Activated naive CD4-positive, alpha-beta T cell treated with anti-CD3 and anti-CD28 coated beads, Interleukin-2, amount 50 U/mL, for 24 hours (primary cell): ENCODE measurements around the gene MAP1B.

Experiments
- H3K27ac Mint-ChIP-seq: one replicate; pipeline ENCODE4 v1.8.0; 2021; ENCODE audit warnings: mild to moderate bottlenecking, mixed read lengths
- H3K27me3 Mint-ChIP-seq: one replicate; pipeline ENCODE4 v1.8.0; 2021; ENCODE audit warnings: mixed read lengths
- H3K36me3 Mint-ChIP-seq: one replicate; pipeline ENCODE4 v1.8.0; 2021; ENCODE audit warnings: mixed read lengths
- H3K4me1 Mint-ChIP-seq: one replicate; pipeline ENCODE4 v1.8.0; 2021; ENCODE audit warnings: mixed read lengths
- H3K4me3 Mint-ChIP-seq: one replicate; pipeline ENCODE4 v1.8.0; 2021; ENCODE audit warnings: mild to moderate bottlenecking, mixed read lengths
- H3K9me3 Mint-ChIP-seq: one replicate; pipeline ENCODE4 v1.8.0; 2021; ENCODE audit warnings: mixed read lengths

MAP1B gene

DNA sequence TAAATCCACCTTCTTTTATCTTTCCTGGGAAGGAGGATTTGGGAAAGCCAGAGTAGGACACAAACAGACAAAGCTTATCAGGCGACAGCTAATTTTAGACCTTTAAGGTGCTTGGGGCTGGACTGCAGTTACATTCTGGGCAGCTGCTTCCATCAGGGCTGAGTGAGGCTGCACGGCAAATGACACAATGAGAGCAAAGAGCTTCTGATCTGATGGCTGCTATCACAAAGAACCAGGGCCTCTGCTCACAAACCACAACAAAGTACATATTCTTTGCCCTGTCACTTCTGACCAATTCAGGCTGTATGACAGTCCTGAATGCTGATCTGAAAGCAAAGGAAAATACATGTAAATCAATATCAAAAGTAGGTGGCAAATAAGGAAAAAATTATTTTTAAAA, 119.7 kb downstream of the MAP1B start:
- Mint-ChIP-seq H3K36me3 (peaks cover 30% of the 10 kb centered on the region), H3K4me3 (no peak overlapping the region), H3K4me1 (peaks cover 15% of the 10 kb centered on the region), H3K27me3 (no peaks in the 10 kb centered on the region), H3K9me3 (no peaks in the 10 kb centered on the region), H3K27ac (no peak overlapping the region)

DNA sequence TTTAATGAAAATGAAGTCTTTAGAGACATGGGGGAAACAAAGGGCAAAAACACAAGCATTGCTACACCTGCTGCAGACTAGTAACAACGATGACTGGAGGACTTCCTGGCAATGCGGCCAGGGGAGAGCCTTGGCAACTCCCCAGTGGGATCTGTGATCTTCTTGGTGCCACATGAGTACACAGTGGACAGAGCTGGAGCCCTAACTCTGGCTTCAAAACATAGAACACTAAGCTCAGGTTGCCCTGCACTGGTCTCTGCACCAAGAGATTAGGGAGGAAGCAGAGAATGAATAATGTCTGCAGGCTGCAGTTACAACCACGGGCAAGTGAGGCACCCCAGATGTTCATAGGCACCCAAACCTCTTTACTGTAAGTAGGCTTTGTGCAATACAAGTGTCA, 121.7 kb downstream of the MAP1B start:
- H3K27ac Mint-ChIP-seq = no peak overlapping the region
- no peaks in the 10 kb centered on the region for H3K27me3 Mint-ChIP-seq
- no peak overlapping the region for H3K4me3 Mint-ChIP-seq
- H3K36me3 Mint-ChIP-seq = peaks cover 22% of the 10 kb centered on the region
- H3K4me1 Mint-ChIP-seq = peaks cover 30% of the 10 kb centered on the region
- H3K9me3 Mint-ChIP-seq = no peaks in the 10 kb centered on the region

DNA sequence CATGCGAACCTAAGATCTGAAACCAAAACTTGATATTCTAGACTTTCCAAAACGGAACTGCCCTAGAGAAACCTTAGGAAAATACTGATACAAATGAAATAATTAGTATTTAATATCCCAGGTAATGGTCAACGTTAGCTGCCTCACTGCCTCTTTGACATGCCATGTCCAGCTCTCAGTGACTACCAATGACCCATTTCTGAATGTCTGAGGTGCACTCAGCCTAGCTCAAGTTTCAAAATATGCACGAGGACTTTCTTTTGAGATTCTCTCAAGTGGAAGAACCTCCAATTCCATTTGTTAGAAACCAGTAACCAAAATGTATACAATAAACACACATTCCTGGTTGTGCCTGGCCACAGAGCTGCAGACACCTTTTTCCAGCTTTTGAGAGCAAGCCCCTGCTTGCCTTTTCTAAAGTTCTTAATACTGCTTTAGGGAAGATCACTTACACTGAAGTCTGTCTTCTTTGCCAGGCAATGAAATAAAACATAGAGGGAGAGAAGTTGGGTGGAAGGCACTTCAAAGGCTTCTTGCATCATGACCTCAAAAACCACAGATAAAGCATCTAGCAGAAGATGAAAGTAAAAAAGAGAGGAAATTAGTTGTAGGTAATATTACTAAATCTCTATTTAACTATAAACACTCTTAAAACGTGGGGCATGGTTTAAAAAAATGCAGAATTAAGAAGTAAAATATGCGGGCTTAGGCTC, 124.9 kb downstream of the MAP1B start:
- Mint-ChIP-seq H3K4me3 (peak overlapping the region; percentile 54), H3K36me3 (peaks cover 29% of the 10 kb centered on the region), H3K27me3 (no peaks in the 10 kb centered on the region), H3K27ac (peak overlapping the region; percentile 31), H3K4me1 (peaks cover 58% of the 10 kb centered on the region), H3K9me3 (no peaks in the 10 kb centered on the region)

DNA sequence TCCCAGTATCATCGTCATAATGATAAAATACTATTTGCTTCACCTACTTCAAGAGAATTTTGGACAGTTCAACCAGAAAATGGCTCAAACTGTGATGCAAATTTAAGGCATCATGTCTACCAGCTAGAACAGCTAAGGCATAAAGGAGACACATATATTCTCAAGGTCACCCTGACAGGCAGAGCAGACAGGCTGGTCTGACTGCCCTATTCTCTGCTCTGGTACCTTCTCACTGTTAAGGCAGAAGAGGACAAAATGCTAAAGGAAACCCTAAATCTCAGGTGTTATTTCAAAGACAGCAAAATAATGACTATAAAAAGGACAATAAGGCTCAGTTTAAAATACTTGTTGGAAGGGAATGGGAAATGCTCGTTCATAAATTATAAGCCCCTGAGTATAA, 125.6 kb downstream of the MAP1B start:
- Mint-ChIP-seq H3K9me3 (no peaks in the 10 kb centered on the region), H3K36me3 (peaks cover 29% of the 10 kb centered on the region), H3K27ac (peak overlapping the region; percentile 46), H3K4me1 (peaks cover 58% of the 10 kb centered on the region), H3K27me3 (no peaks in the 10 kb centered on the region), H3K4me3 (peak overlapping the region; percentile 54)

DNA sequence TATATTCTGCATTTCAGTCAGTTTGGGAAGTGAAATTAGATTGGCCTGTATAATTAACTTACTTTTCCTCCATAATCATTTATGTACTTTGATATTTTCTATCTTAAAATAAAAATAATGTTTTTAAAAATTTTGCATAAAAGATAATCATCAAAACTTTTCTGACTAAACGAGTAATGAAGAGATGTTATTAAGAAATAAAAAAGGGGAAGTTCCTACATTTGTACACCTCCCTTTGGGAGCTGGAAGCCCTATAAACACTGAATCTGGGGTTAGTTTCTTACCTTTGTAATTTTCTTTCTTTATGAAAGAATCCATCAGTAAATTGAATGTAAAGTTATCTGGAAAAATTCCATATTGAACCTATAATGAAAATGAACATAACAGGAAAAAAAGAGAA, 126.6 kb downstream of the MAP1B start:
- H3K36me3 Mint-ChIP-seq = peaks cover 33% of the 10 kb centered on the region
- peaks cover 58% of the 10 kb centered on the region for H3K4me1 Mint-ChIP-seq
- peak overlapping the region; percentile 1 for H3K4me3 Mint-ChIP-seq
- no peaks in the 10 kb centered on the region for H3K27me3 Mint-ChIP-seq
- H3K27ac Mint-ChIP-seq = peak overlapping the region; percentile 26
- H3K9me3 Mint-ChIP-seq = no peaks in the 10 kb centered on the region

DNA sequence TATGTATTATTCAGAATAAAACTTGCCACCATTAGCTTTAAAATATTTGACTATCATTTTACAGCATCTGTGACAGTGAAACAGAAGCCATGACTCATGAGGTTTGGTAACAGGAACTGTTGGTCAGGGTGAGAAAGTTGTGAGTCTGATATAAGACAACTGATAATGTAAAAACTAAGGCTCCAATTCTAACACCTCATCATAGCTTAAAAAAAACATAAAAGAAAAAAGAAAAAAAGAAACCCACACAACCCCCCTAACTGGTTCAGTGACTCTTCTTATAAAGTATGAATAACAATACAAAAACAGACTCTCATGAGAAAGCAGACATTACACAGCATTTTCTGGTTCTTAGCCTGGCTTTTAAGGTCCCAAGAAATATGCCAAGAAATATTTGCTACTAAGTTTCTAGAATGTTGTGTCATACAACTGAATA, 127.0 kb downstream of the MAP1B start:
- peak overlapping the region; percentile 1 for H3K4me3 Mint-ChIP-seq
- H3K9me3 Mint-ChIP-seq = no peaks in the 10 kb centered on the region
- peaks cover 35% of the 10 kb centered on the region for H3K36me3 Mint-ChIP-seq
- peaks cover 58% of the 10 kb centered on the region for H3K4me1 Mint-ChIP-seq
- H3K27ac Mint-ChIP-seq = peak overlapping the region; percentile 79
- no peaks in the 10 kb centered on the region for H3K27me3 Mint-ChIP-seq

DNA sequence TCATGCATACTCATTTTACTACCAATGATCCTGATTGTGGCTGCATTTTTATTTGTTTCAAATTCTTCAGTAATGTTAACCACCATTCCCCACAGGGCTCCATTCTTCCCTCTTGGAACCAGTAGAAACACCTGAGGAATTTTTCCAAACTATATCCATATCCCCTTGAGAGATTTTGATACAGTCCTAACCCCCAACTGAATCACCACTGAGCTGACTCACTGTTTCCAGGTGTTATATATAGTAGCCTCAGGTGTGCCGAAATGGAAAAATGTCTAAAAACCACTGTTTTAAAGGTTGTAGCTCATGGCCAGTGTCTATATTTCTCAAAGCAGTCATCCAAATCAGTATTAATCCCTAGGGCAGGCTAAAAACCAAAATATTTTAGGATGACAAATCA, 127.6 kb downstream of the MAP1B start:
- H3K27ac Mint-ChIP-seq = peak overlapping the region; percentile 79

DNA sequence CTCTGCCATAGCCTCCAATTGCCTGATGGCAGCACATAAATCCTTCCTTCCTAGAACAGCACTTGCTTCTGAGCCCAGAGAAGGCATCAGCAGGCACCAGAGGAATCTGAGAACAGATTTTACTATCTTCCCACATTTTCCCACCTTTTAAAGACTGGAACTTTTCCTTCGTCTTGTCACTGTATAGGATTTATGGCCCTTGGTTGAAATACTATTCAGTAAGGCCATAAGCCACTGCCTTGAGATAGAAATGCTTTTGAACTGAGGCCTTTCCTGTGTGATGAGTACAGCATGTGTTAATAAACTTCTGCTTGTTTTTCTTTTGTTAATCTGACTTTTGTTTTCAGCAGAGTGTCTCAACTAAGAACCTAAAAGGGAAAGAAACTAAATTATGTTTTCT, 128.4 kb downstream of the MAP1B start:
- Mint-ChIP-seq H3K27me3 (no peaks in the 10 kb centered on the region), H3K9me3 (no peaks in the 10 kb centered on the region), H3K27ac (no peak overlapping the region), H3K4me3 (no peak overlapping the region), H3K4me1 (peaks cover 49% of the 10 kb centered on the region), H3K36me3 (peaks cover 30% of the 10 kb centered on the region)

More for the DNA sequence above, 127.6 kb downstream of the MAP1B start:
- Mint-ChIP-seq H3K27me3 (no peaks in the 10 kb centered on the region), H3K4me1 (peaks cover 58% of the 10 kb centered on the region), H3K4me3 (peak overlapping the region; percentile 16), H3K36me3 (peaks cover 36% of the 10 kb centered on the region), H3K9me3 (no peaks in the 10 kb centered on the region)

DNA sequence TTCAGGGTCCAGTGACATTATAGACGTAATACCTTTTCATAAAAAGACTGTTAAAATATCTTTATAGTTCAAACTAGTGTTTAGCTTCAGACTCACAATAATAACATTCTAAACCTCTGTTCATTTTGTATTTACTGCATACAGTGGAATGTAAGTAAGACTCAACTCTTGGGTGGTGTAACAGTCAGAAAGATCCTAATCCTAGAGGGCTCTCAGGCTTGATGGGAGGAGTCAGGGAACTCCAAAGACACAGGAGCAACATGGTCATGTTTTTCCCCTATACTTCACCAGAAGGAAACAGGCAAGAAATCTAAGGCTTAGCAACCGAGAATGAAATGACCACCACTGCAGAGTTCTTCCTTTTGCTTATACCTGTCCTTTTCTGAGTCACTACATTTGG, 130.1 kb downstream of the MAP1B start:
- Mint-ChIP-seq H3K27me3 (no peaks in the 10 kb centered on the region), H3K9me3 (no peaks in the 10 kb centered on the region), H3K36me3 (peaks cover 29% of the 10 kb centered on the region), H3K4me3 (no peak overlapping the region), H3K27ac (no peak overlapping the region), H3K4me1 (peaks cover 47% of the 10 kb centered on the region)

DNA sequence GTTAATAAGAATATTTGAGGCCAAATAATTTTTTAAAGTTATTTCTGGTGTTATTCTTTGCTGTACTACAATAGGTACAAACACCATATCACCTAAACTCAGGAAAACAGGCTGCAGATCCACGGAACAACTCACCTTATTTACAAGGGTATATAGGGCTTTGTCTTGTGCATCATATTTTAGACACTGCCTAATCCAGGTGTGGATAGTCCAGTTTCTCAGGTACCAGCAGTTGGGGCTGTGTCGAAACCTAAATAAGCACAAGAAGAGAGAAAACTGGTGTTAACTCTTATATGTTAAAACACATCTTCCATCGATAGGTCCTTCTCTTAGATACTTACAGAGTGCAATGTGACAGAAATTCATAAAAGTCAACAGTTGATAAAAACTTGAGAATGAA, 130.6 kb downstream of the MAP1B start:
- no peak overlapping the region for H3K4me3 Mint-ChIP-seq
- H3K36me3 Mint-ChIP-seq = peaks cover 29% of the 10 kb centered on the region
- no peaks in the 10 kb centered on the region for H3K9me3 Mint-ChIP-seq
- H3K27ac Mint-ChIP-seq = no peak overlapping the region
- peaks cover 42% of the 10 kb centered on the region for H3K4me1 Mint-ChIP-seq
- no peaks in the 10 kb centered on the region for H3K27me3 Mint-ChIP-seq

DNA sequence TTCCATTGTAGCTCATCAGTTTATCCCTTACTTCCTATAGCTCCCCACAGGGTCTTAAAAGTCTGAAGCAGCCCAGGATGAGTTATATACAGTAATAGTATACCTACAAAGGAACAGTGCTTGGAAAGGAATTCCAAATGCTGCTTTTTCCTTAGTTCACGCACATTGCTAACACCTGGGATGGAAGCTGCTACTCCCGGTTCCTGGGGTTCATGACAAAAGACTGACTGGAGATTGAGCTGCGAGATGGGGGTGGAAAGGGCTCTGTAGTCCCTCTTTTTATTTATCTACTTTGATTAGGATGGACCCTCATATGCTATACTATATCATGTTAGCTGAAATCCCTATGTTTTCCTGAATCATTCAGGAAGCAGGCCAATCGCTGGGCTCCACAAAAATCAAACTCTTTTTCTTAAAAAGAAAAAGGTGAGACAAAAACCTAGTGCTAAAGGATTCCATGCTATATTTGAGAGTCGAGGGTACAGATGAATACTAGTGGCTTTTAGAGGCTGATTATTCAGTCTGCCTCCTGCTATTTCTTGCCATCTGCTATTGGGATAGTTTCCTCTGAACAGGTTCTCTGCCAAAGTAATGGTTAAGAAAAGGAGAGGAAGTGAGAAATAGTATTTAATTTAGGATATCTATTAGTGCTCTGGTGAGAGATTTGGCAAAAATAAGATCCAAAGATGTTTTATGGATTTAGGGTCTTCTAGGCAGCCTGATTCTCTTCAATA, 131.6 kb downstream of the MAP1B start:
- Mint-ChIP-seq H3K4me1 (peaks cover 37% of the 10 kb centered on the region), H3K9me3 (no peaks in the 10 kb centered on the region), H3K27ac (no peak overlapping the region), H3K36me3 (peaks cover 26% of the 10 kb centered on the region), H3K4me3 (no peak overlapping the region), H3K27me3 (no peaks in the 10 kb centered on the region)

DNA sequence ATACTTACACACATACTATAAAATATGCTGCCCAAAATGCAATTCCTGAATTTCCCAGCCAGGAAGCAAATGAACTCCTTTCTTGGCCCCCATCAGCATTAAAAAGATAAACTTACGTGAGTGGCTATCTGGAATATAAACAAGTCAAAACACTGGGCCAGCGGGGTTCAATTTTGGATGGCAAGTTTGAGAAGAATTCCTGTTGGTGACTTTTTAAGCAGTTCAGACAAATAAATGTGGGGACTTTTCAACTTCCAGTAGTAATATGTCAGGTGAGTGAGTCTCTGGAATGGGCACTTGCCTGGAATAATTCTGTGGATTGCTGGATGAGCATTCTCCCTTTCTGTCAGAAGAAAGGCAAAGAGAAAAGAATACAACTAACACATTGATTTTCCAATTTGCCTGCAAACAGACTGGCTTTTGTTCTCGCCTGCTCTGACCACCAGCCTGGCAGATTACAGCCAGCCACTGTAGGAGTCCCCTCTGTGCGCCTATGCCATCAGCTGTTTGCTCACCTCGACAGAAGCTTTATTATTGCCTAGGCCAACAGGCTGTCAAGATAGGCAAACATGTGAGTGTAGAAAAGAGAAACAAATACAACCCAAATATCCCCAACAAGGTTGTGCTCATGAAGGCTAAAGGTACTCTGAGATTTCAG, 134.2 kb downstream of the MAP1B start:
- H3K27ac Mint-ChIP-seq = no peak overlapping the region
- no peak overlapping the region for H3K4me3 Mint-ChIP-seq
- H3K27me3 Mint-ChIP-seq = no peaks in the 10 kb centered on the region
- peaks cover 22% of the 10 kb centered on the region for H3K36me3 Mint-ChIP-seq
- H3K4me1 Mint-ChIP-seq = peaks cover 39% of the 10 kb centered on the region
- H3K9me3 Mint-ChIP-seq = no peaks in the 10 kb centered on the region

DNA sequence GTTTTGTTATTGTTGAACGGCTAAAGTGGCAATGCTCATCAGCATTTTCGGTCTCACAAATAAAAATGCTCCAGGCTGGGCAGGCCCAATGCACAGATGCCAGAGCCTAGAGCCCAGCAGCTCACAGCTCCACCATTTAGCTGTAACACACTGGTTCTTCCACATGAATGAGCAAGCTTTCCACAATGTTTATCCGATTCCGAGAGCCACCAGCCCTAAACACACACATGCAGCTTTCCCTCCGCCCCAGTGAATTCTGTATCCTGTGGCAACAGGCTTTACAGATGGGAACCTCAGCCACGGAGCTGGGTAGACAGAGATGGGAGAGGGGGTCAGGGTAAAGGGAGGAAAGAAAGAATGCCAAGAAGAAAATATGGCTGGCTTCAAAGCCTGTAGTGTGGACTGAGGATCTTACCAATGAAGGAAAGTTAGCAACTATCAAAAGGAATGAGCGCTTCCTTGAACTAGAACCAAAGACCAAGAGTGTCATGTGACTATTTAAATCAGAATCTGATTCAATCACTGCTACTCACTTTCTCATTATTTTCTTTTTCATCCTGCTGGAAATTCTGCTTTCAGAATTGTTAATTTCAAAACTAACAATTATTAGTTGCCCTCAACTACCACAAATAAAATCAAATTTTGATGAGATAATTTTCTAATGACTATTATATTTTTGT, 135.7 kb downstream of the MAP1B start:
- Mint-ChIP-seq H3K4me3 (no peak overlapping the region), H3K9me3 (no peaks in the 10 kb centered on the region), H3K27ac (no peak overlapping the region)

DNA sequence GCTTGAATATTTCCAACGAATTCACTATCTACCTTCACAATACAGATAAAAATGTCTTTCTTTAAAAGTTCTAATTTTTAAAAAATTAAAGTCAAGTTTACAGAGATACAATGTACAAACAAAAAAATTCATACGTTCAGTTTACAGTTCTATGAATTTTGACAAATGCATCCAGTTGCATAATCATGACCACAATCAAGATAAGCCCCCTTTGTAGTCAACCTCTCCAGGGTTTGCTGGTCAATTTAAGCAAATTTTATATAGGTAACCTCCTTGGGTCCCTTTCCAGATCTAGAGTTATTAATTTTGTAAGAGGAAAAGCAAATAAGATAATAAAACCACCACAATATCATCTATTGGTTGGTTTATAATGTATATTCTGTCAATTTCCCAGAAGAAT, 136.4 kb downstream of the MAP1B start:
- no peaks in the 10 kb centered on the region for H3K27me3 Mint-ChIP-seq
- H3K4me1 Mint-ChIP-seq = peaks cover 44% of the 10 kb centered on the region
- no peak overlapping the region for H3K4me3 Mint-ChIP-seq
- no peaks in the 10 kb centered on the region for H3K9me3 Mint-ChIP-seq
- peaks cover 11% of the 10 kb centered on the region for H3K36me3 Mint-ChIP-seq
- H3K27ac Mint-ChIP-seq = no peak overlapping the region

More for the DNA sequence above, 135.7 kb downstream of the MAP1B start:
- H3K4me1 Mint-ChIP-seq = peaks cover 42% of the 10 kb centered on the region
- no peaks in the 10 kb centered on the region for H3K27me3 Mint-ChIP-seq
- H3K36me3 Mint-ChIP-seq = peaks cover 15% of the 10 kb centered on the region

DNA sequence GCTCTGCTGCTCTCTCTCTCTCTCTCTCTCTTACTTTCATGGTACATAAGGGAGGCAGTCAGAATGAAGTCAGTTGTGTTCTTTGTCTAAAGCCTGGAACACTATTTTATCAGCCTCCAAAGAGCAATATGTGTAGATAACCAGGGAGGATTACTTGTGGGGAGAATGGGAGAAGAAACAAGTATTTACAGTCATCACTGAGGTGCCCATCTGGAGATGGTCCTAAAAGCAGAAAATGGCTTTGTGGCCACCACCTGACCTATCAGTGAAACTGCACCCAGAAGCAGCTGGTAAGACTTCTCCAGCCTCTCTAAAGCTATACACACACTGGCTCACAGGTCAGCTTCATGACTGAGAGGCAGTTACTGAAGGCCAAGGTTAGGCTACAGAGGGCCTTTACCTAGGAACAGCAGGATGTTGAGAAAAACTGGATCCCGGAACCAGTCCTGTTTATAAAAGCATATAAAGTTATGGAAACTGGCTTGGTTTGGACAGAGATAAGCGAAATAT, 137.6 kb downstream of the MAP1B start:
- H3K27ac Mint-ChIP-seq = no peak overlapping the region
- H3K4me3 Mint-ChIP-seq = no peak overlapping the region
- H3K27me3 Mint-ChIP-seq = no peaks in the 10 kb centered on the region
- peaks cover 48% of the 10 kb centered on the region for H3K4me1 Mint-ChIP-seq
- H3K9me3 Mint-ChIP-seq = no peaks in the 10 kb centered on the region
- peaks cover 8% of the 10 kb centered on the region for H3K36me3 Mint-ChIP-seq
